ENCODE results near the gene MCRIP2.

GRCh38 chr16:693766-694165 is 52.1 kb downstream of the MCRIP2 start:
- TF ChIP-seq CTCF (IDR thresholded peaks at IDR 0.05) (no peak), POLR2AphosphoS5 (IDR thresholded peaks at IDR 0.05; ENCODE audit: insufficient read depth in 1 of 2, low read depth in 1 of 2) (no peak)
